PC-9 (cell line): Measurements from ENCODE around the gene EVL. TPM values are rescaled to one million over a fixed set of nuclear protein-coding genes. Genes with fewer than 3 reads are reported as not detected.
A peak's percentile ranks its signal among the peaks of the same experiment; 100 is the strongest.

Source experiments
- BruUV-seq: library from RNA; stranded (reverse); fragments of 400-500 nt; replicated peaks from 2 replicates; lab custom pipeline; 2021; lab: Mats Ljungman, UMichigan
- CTCF ChIA-PET: fragments of 300-600 bp; sonication (Branson Sonifier 250); formaldehyde crosslinking; loops from one replicate; lab custom pipeline; 2022; ENCODE audit warnings: antibody characterized with exemption; lab: Charles Lee
- POLR2A ChIA-PET: fragments of 300-600 bp; sonication (Branson Sonifier 250); formaldehyde crosslinking; loops from one replicate; lab custom pipeline; 2022; ENCODE audit warnings: antibody characterized with exemption; ENCODE audit not compliant: unreplicated experiment; lab: Charles Lee
- DNase-seq, 2 experiments: peaks; one replicate each; pipeline versions ENCODE4 v3.0.0 to v3.0.0-alpha.2; 2015 to 2022; ENCODE audit warnings: mixed read lengths in 1 of 2
- H2AFZ ChIP-seq: fragments of 200-600 bp; sonication (generic); 2 replicates; pipeline ENCODE4 v1.8.1; 2017; ENCODE audit warnings: antibody characterized with exemption
- H3F3A ChIP-seq: fragments of 200-600 bp; sonication (generic); 2 replicates; pipeline ENCODE4 v1.8.1; 2017; ENCODE audit warnings: antibody characterized with exemption, mild to moderate bottlenecking, low read depth; ENCODE audit not compliant: insufficient read depth
- H3K27ac ChIP-seq: fragments of 200-600 bp; sonication (generic); 2 replicates; pipeline ENCODE4 v1.6.1; 2016; ENCODE audit warnings: mixed run types
- H3K27me3 ChIP-seq: fragments of 200-600 bp; sonication (generic); 2 replicates; pipeline ENCODE4 v1.6.1; 2016; ENCODE audit warnings: low read depth, mixed run types; ENCODE audit not compliant: insufficient read depth
- H3K36me3 ChIP-seq: fragments of 200-600 bp; sonication (generic); 2 replicates; pipeline ENCODE4 v1.6.1; 2016; ENCODE audit warnings: low read depth, mixed run types
- H3K4me1 ChIP-seq: fragments of 200-600 bp; sonication (generic); replicated peaks from 2 replicates; pipeline ENCODE4 v1.6.1; 2016; ENCODE audit warnings: mixed run types; ENCODE audit not compliant: insufficient read depth
- H3K4me2 ChIP-seq: fragments of 200-600 bp; sonication (generic); 2 replicates; pipeline ENCODE4 v1.6.1; 2017; ENCODE audit warnings: mixed run types
- H3K4me3 ChIP-seq: fragments of 200-600 bp; sonication (generic); 2 replicates; pipeline ENCODE4 v1.6.1; 2016; ENCODE audit warnings: mixed run types
- H3K79me2 ChIP-seq: fragments of 200-600 bp; sonication (generic); 2 replicates; pipeline ENCODE4 v1.6.1; 2017; ENCODE audit warnings: low read depth, mixed run types
- H3K9me2 ChIP-seq: fragments of 200-600 bp; sonication (generic); 2 replicates; pipeline ENCODE4 v1.8.1; 2017; ENCODE audit warnings: mild to moderate bottlenecking; ENCODE audit not compliant: insufficient read depth
- H3K9me3 ChIP-seq: fragments of 200-600 bp; sonication (generic); 2 replicates; pipeline ENCODE4 v1.8.1; 2016; ENCODE audit warnings: low read depth; ENCODE audit not compliant: insufficient read depth
- H4K20me1 ChIP-seq: fragments of 200-600 bp; sonication (generic); 2 replicates; pipeline ENCODE4 v1.8.1; 2017; ENCODE audit not compliant: insufficient read depth
- CTCF ChIP-seq: fragments of 200-600 bp; sonication (generic); conservative IDR thresholded peaks from 2 replicates; pipeline ENCODE4 v1.6.1; 2017; ENCODE audit warnings: mixed run types, antibody characterized with exemption, mild to moderate bottlenecking, moderate library complexity
- EZH2 ChIP-seq: fragments of 200-600 bp; sonication (generic); IDR thresholded peaks from 2 replicates; pipeline ENCODE4 v1.8.0; 2017; ENCODE audit warnings: antibody characterized with exemption, low read depth
- intact Hi-C: fragments of 100-400 bp; cut with micrococcal nuclease; formaldehyde crosslinking; loops from one replicate; pipeline ENCODE4 v1.10.0; 2022; ENCODE audit not compliant: unreplicated experiment
- total RNA-seq: library from RNA; stranded (reverse); gene quantifications from 2 replicates; pipeline ENCODE4 v1.2.3, GENCODE V29; 2021

Gene EVL
- total RNA-seq, 1 experiment from 2014 or later = 5.9 TPM

- peaks cover 24% of the 10 kb centered on the region; the same call in 1 of the 2 replicates for H3F3A ChIP-seq
- BruUV-seq = no TSS peak
- no peak for DNase-seq
- H3K4me1 ChIP-seq = peaks cover 40% of the 10 kb centered on the region
- no peak overlapping the region for H2AFZ ChIP-seq
- TF ChIP-seq EZH2 (no peak), CTCF (no peak)
- no peaks in the 10 kb centered on the region for H3K9me3 ChIP-seq
- H3K27ac ChIP-seq = no peak overlapping the region
- H3K27me3 ChIP-seq = no peaks in the 10 kb centered on the region
- H3K4me3 ChIP-seq = no peak overlapping the region
- ChIA-PET CTCF (no interaction called here), POLR2A (no interaction called here)
- no peaks in the 10 kb centered on the region for H3K79me2 ChIP-seq
- no peak overlapping the region for H3K4me2 ChIP-seq
- no peaks in the 10 kb centered on the region for H3K36me3 ChIP-seq
- no peaks in the 10 kb centered on the region for H4K20me1 ChIP-seq
- H3K9me2 ChIP-seq = no peaks in the 10 kb centered on the region
- intact Hi-C loops = loop anchor here (5.0 to 10.0 kb wide), 2 partner anchors 36 to 303 kb away; partner anchors contain the start of gene WDR25
Measured at GRCh38 chr14:100071545-100071944, 6.3 kb downstream of the EVL start.

- intact Hi-C loops = loop anchor here (2.0 to 10.0 kb wide), 3 partner anchors 34 to 302 kb away; partner anchors contain the start of gene WDR25
- Histone ChIP-seq H3K27ac (no peak overlapping the region), H3K9me3 (no peaks in the 10 kb centered on the region), H3K9me2 (no peaks in the 10 kb centered on the region), H3F3A (peaks cover 16% of the 10 kb centered on the region; the same call in 1 of the 2 replicates), H2AFZ (no peak overlapping the region), H3K4me1 (peaks cover 29% of the 10 kb centered on the region), H4K20me1 (no peaks in the 10 kb centered on the region), H3K4me3 (no peak overlapping the region), H3K36me3 (no peaks in the 10 kb centered on the region), H3K27me3 (no peaks in the 10 kb centered on the region), H3K79me2 (no peaks in the 10 kb centered on the region), H3K4me2 (peak overlapping the region; percentile 42)
- DNase-seq = peak; percentile 28 to 53
- ChIA-PET POLR2A (interaction anchor here (1.0 kb wide), 1 partner anchor 121 kb away, joined by 7 read pairs; no protein-coding TSS in a partner anchor), CTCF (interaction anchor here (0.5 to 1.0 kb wide), 3 partner anchors 35 to 122 kb away, joined by 3 to 6 read pairs (median 4); no protein-coding TSS in a partner anchor)
- TF ChIP-seq EZH2 (no peak), CTCF (peak; percentile 47)
- BruUV-seq = no TSS peak
Measured at GRCh38 chr14:100072783-100073346, 7.6 kb downstream of the EVL start.

GRCh38 chr14:100073576-100074430, 8.6 kb downstream of the EVL start:
- Histone ChIP-seq H3K9me3 (no peaks in the 10 kb centered on the region), H3K4me3 (no peak overlapping the region), H2AFZ (no peak overlapping the region), H3F3A (peaks cover 10% of the 10 kb centered on the region; the same call in 1 of the 2 replicates), H3K79me2 (no peaks in the 10 kb centered on the region), H3K27ac (no peak overlapping the region), H4K20me1 (no peaks in the 10 kb centered on the region), H3K27me3 (no peaks in the 10 kb centered on the region), H3K36me3 (no peaks in the 10 kb centered on the region), H3K4me2 (no peak overlapping the region), H3K4me1 (peaks cover 20% of the 10 kb centered on the region), H3K9me2 (no peaks in the 10 kb centered on the region)
- intact Hi-C loops = loop anchor here (2.0 to 10.0 kb wide), 3 partner anchors 33 to 301 kb away; partner anchors contain the start of gene WDR25
- TF ChIP-seq CTCF = no peak
- no peak for TF ChIP-seq EZH2
- POLR2A ChIA-PET = no interaction called here
- DNase-seq = no peak
- CTCF ChIA-PET = no interaction called here
- BruUV-seq = no TSS peak
